Femur (tissue), 1 donor: ENCODE data around the gene AGAP1.

Experiments used
- DNase-seq: peaks from one replicate; pipeline ENCODE4 v3.0.0-alpha.2; 2017

Gene AGAP1

DNA sequence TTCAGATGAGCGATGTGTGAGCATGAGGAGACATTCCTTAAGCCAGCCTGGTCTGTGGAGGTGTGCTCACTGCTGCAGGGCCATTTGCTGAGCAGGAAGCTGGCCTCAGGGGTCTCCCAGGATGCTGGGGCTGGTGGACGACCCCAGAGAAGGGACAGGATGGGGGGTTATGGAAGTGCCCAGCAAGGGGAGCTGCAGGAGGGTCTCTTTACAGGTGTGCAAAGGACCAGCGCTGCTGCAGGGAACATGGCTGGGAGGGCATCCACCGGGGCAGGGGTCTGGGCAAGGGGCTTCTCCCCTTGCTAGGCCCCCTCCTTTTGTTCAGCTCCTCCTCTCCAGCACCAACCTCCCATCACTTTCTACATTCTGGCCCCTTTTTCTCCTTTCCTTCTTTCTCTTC is 489.2 kb downstream of the AGAP1 start:
- DNase-seq = no peak

DNA sequence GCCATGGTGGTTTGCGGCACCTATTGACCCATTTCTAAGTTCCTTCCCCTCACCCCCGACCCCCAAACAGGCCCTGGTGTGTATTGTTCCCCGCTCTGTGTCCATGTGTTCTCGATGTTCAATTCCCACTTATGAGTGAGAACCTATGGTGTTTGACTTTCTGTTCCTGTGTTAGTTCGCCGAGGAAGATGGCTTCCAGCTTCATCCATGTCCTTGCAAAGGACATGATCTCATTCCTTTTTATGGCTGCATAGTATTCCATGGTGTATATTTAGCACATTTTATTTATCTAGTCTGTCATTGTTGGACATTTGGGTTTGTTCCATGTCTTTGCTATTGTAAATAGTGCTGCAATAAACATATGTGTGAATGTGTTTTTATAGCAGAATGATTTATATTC is 490.7 kb downstream of the AGAP1 start:
- no peak for DNase-seq

DNA sequence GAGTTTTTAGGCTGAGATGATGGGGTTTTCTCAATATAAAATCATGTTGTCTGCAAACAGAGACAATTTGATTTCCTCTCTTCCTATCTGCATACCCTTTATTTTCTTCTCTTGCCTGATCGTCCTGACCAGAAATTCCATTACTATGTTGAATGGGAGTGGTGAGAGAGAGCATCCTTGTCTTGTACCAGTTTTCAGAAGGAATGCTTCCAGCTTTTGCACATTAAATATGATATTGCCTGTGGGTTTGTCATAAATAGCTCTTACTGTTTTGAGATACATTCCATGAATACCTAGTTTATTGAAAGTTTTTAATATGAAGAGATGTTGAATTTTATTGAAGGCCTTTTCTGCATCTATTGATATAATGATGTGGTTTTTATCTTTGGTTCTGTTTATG is 492.5 kb downstream of the AGAP1 start:
- DNase-seq = no peak

DNA sequence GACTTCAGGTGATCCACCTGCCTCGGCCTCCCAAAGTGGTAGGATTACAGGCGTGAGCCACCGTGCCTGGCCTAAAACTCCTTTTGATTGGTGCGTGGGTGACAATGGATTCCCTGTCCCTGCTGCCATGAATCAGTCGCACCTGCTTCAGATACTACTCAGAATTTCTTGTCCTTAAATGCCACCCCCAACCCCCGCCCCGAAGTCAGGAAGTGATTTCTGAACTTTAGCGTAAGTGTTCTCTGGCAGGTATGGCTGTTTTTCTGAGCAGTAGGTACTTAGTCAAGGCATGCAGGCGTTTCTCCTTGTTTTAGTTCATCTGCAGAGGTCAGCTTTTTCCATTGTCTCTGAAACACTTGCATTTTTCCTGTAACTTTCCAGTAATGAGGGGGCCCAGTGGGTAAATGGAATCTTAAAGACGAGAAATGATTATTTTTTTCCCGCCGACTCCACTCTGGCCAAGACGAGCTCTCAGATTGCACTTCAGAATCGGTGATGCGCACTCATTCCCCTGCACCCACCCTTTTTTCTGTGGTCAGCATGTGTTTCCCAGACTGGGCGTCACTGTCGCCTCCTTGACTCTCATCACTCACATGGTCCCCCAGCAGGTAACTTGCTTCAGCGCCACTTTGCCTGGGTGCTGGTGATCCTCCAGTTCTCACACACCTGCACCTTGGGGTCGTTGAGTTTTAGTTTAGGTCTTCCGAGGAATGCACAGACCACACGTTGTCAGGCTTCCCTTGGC is 494.6 kb downstream of the AGAP1 start:
- DNase-seq = no peak

DNA sequence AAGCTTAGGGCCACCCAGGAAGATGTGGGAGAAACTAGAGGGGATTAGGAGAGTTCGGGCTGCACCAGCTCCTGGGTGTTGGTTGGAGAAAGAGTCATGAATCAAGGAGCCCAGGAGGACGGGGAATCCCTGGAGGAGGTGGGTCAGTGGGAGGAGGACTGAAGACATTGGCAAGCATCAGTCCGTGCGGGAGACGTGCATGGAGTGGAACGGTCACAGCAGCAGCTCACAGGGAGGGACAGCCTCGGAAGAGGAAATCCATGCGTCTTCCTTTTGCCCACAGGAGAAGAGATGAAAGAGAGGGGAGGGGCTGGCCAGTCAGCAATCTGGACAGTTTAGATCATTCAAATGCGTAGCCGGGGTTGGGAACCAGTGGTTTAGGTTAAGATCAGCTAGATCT is 495.7 kb downstream of the AGAP1 start:
- DNase-seq = no peak

DNA sequence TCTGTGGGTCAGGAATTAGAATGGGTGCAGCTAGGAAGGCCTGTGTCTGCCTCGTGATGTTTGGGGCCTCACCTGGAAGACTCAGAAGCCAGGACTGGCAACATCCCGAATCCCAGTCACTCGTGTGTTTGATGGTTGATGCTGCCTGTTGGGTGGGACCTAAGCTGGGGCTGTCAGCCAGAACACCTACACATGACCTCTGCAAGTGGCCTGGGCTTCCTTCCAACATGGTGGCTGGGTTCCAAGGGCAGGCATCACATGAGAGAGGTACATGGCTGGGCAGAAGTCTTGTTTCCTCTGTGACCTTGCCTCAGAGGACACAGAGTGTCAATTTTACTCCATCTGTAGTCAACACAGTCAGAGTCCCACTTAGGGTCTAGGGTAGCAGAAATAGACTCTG is 496.5 kb downstream of the AGAP1 start:
- no peak for DNase-seq

DNA sequence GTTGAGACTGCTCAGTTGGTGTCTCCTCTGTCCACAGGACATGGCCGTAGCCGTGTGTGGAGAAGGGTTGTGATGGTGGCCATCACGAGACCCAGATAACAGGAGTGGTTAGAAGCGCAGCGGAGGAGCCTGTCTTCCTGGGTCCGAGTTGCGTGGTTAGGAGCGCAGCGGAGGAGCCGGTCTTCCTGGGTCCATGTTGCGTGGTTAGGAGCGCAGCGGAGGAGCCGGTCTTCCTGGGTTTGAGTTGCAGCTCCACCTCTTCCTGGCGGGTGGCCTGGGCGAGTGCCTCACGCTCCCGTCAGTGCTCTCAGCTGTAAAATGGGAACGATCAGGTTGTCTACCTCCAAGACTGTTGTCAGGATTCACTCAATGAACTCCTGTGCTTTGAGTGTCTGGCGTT is 498.2 kb downstream of the AGAP1 start:
- DNase-seq = no peak

DNA sequence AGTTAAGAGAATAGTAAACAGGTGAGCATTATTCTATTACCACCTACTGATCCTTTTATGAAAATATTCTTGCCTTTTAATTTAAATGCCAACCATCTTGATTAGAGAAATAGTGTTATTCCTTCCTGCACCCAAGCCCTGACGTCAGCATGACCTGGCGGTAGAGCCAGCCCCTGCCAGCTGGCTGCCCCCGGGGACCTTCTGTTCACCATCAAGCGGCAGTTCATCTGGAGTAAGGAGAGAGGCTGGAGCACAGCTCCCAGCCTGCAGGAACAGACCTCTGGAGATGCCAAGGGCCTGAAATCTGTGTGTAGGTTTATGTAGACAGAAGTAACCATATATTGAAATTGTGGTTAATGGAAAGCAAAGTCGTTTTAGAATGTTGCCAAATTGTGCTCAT is 502.6 kb downstream of the AGAP1 start:
- no peak for DNase-seq

DNA sequence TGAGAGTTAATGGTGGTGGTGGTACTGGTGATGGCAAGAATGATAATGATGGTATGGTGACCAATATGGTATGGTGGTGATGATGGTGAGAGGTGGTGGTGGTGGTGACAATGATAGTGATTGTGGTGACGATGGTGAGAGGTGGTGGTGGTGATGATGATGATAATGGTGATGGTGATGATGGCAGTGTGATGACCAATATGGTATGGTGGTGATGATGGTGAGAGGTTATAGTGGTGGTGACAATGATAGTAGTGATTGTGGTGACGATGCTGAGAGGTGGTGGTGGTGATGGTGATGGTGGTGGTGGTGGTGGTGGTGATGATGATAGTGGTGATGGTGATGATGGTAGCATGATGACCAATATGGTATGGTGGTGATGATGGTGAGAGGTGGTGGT is 505.2 kb downstream of the AGAP1 start:
- no peak for DNase-seq

DNA sequence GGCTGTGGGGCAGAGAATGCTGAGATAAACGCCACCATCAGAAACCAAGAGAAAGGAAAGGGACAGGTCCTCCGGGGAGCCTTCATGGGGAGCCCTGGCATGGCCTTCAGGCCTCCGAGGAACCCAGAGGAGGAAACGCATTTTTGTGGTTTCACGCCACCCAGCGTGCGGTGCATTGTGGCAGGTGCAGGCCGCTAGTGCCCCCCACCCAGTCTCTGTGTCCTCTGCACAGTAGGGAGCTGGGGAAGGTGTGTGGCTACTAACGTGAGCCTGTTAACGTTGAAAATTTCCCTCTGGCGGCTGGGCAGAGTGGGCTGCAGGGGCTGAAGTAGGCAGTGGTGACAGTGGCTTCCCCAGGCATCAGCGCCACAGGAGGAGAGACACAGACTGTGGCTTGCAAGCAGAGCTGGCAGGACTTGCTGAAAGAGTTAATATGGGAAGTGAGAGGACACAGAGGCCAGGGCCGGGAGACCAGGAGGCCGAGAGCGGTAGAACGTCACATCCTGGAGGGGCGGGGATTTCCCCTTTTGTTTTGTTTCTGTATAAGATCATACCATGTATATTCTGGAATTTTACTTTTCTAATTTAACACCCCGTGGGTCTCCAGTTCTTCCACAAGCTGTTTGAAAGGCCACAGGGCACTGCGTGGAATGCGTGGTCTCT is 507.5 kb downstream of the AGAP1 start:
- DNase-seq = no peak

DNA sequence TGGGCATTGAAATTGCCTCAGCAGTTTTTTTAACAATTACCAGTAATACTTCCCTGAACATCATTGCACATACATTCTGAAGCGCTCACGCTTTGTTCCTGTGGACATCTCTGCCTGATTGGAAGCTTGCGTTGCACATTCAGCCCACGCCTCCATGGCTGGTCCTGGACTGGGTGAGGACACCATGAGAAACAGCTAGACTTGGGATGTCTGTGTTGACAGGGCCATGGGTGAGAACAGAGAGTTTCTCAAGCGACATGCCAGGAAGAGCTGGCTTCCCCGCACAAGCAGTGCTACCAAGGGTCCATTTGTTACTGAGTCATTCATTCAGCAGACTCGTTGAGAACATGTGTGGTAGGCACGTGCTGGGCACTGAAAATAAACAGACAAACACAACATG is 508.0 kb downstream of the AGAP1 start:
- DNase-seq = no peak

DNA sequence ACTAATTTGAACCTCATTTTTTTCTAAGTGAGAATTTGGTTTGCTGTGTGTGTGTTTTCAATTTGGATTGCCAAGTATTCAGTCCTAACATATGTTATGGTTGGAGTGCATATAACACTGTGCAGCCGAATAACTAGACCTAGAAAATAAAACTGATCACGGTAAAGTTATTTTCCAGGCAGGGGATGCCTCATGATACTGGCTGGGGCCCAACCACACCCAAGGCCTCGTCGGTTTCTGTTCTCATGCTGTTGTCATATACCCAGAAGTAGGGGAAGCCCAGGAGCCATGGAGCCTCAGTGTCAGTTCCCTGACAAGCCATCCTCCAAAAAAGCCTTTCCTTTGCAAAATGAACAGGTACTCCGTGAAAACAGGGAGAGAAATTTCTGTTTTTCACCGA is 514.2 kb downstream of the AGAP1 start:
- no peak for DNase-seq

DNA sequence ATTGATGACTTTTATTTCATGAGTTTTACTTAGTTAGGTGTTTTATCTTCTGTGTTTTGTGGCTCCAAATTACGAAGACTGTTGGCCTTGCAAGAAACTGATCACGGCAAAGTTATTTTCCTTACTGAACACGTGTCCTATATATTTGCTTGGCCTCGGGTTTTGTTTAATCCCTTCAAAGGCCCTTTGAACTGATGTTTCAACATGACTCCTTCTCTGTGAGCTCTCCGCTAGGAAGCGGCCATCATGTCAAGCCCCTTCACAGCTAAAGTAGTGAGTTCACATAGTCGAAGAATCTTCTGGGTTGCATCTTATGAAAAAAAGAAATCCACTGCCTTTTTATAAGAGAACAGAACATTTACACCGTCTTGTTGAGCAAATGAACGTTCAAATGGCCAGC is 515.0 kb downstream of the AGAP1 start:
- no peak for DNase-seq

DNA sequence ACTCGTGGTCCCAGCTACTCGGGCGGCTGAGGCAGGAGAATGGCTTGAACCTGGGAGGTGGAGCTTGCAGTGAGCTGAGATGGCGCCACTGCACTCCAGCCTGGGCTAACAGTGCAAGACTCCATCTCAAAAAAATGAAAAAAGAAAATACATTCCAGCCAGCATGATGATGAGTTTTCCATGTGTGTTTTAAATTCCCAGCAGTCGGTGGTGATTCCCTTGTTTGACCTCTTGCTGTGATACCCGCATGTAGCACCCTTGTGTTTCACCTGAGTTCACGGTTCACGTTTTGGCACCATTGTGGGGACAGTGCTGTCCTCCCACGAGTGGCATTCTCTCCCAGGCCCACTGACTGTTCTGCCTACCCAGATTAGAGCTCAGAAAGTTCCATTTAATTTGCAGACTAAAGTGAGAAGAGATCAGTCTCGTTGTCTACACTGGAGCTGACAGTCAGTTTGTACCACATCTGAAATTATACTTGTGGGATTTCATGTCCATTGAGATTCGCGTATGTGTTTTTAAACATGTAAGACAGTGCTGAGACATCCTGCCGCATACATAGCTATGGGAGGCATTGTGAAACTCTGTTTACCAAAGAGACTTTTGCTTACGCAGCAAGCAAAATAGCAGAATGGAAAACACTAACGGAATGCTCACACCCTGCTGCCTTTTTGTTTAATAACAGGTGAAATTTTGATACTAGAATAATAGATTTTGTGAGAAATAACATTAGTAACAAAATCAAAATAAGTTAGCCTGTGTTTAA is 517.3 kb downstream of the AGAP1 start:
- DNase-seq = no peak

DNA sequence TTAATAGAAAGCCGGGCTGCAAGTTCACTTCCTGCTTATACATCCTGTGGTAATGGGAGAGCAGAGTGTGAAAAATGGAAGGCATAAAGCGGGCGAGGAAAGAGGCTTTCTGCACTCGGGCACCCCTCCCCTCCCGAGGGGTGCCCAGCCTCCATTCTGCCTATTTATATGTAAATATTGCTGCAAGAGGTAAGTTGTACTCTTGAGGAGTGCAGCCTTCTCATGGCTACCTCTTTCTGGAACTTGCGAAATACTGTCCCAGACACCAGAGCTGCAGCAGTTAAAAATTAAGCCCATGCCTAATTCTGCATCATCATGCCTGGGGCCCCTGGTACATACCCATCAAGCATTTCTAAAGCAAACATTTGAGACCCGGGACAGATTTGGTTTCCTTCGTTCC is 518.3 kb downstream of the AGAP1 start:
- DNase-seq = no peak

DNA sequence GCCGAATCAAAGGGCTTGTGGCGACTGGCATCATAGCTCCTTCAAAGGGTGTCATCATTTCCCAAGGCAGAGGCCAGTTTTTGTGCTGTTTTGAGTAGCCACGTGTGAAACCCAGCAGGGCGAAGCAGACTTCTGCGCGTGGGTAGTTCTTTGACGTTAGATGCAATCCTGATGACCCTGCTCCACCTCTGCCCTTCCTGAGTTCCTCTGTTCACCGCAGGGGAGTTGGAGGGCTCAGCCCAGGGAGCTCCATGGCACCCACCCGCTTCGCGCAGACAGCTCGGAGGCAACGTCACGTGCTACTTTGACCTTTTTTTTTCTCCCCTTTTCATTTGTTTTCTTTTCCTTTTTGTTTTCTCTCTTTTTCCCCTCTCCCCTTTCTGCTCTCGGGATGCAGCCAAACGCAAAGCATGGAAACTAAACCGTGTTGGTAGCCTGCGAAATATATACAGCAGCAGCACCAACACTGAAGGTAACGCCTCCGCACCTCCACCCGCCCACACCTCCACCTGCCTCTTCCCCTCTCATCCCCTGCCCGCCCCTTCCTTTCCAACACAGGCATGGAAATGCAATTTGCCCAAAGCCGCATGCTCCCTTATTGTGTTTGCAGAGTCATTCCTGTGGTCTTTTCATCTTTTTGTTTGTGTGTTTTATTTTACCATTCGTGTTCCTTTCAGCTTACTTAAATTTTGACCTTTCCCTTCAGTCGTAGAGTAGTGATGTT is 520.7 kb downstream of the AGAP1 start:
- DNase-seq = no peak

DNA sequence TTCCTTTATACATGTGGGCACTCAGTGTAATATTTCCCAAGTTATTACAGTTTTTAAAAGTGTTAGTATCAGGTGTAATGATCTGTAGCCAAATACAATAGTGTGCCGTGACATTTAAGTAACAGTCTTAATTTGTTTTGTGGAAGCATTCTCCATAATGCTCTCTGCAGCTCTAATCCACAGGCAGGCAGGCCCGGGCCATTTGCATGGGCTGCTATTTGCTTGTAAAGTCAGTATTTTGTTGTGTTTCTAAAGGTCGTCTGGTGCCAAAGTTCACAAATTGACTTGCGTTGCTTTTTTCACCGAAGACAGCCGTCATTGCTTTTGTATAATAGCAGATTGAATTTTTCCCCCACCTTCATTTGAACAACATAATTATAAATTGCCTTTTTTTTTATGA is 521.3 kb downstream of the AGAP1 start:
- no peak for DNase-seq

DNA sequence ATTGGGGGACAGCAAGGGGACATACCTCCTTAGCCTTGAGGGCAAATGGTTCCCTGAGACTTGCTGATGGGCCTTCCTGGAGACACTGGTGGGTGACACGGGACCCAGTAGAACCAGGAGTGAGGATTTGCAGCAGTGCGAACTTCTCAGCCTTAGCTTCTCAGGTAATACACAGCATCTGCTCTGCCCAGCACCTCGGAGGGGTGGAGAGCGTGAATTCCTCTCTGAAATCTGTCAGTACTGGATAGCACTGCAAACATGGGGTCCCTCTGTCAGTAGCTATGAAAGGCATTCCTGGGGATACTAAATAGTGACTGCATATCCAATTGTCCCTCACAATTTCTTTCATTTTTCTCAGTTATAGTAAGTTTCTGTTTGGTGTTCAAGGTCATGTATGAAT is 522.7 kb downstream of the AGAP1 start:
- no peak for DNase-seq

DNA sequence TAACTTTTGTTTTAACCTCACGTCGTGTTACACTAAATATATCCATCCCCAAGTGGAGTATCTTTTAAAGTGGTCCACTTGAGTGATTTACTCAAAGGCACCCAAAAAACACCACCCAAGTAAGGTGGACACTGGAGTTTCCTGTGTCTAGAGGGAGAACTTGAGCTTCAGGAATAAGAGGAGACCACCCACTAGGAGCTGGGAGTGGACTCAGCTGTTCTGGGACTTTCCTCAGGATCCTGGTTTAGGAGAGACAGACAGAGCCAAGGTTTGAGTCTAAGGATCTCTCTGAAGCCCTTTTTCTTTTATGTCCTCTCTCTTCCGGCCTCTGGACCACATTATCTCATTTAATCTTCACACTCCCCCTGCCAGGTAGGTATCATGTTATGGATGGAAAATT is 523.6 kb downstream of the AGAP1 start:
- no peak for DNase-seq

DNA sequence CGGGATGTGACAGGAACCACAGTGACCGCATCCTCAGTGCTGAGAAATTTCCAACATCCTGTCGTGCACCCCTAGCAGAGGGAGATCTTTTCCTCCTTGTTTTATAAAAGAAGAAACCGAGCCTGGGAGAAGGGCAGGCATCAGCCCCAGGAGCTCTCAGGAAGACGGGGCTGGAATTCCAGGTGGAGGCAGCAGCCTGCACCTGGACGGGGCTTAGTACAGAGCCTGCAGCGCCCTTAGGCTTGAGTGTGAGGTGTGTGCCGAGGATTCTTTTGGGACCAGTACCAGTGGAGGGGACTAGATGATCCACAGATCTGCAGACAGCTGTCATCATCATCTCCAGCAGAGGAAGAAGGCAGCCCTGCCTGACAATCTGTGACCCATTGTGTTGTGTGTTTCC is 525.6 kb downstream of the AGAP1 start:
- no peak for DNase-seq

DNA sequence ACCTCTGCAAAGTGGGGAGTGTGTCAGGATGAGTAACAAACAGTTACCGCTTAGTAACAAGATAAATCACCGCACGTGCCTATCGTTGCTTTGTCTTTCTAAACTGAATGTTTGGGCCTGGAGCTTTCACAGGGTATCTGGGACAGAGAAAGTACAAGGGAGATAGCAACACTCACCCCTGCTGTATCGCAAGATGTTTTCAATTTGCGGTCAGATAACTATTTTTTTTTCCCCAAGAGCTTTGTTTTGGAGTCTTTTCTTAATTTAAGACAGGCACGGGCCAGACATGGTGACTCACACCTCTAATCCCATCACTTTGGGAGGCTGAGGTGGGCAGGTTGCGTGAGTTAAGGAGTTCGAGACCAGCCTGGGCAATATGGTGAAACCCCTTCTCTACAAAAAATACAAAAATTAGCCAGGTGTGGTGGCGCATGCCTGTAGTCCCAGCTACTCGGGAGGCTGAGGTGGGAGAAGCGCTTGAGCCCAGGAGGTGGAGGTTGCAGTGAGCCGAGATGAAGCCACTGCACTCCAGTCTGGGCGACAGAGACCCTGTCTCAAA is 527.7 kb downstream of the AGAP1 start:
- DNase-seq = no peak

DNA sequence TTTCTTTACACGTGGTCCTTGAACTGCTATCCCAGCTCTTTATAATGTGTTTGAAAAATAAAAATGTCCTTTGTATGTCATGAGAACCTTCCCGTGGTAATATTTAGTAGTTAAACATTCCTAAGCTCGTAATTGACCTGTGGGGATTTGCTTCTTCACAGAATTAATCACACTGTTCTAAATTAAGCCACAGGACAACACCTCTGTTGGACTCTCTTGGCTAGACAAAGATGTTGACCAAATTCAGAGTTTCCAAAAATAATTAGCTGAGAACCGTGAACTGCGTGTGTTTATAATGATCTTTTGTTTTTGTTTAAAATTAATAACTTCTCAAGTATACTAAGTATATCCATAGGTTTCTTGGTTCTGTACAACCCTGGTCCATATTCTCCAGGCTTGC is 528.3 kb downstream of the AGAP1 start:
- no peak for DNase-seq

DNA sequence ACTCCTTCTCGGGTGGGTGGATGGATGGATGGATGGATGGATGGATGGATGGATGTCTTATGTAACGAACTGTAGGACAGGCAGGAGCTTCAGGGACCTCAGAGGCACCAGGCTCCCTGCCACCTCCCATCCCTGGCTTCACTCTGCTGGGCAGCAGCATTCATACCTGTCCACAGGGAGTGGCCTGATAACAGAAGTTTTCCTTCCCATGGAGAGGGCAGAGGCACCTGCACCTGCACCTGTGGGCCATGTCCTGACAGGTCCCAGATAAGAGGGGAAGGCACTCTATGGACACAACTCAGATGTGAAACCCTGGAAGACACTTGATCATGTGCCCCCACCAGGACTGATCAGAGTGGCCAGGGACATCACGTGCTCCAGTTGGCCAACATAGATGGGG is 532.0 kb downstream of the AGAP1 start:
- no peak for DNase-seq
